A549 (cell line): ENCODE results near the gene LDLRAD3. TPM values are rescaled to one million over a fixed set of nuclear protein-coding genes. Genes with fewer than 3 reads are reported as not detected.

ENCODE experiments used
- ATAC-seq, 2 experiments: fragments of 200-7000 bp in 1 of 2; fragments of >200 bp in 1 of 2; cut with Nextera tagmentation in 1 of 2; cut with Tn5 transposase in 1 of 2; 3 replicates each; pipeline versions ENCODE4 v1.8.0 to v1.9.1; 2018 to 2020; ENCODE audit warnings: mild to moderate bottlenecking in 1 of 2, moderate library complexity in 1 of 2
- CTCF ChIA-PET: fragments of 300-600 bp; sonication (Branson Sonifier 250); formaldehyde crosslinking; extraction: SDS; loops from one replicate; lab custom pipeline; 2021; ENCODE audit warnings: antibody characterized with exemption, inconsistent platforms; lab: Yijun Ruan, JAX
- POLR2A ChIA-PET: fragments of 350-600 bp; formaldehyde crosslinking; extraction: SDS; loops from one replicate; lab custom pipeline; 2021; ENCODE audit warnings: antibody characterized with exemption, inconsistent platforms; lab: Yijun Ruan, JAX
- DNase-seq, 2 experiments: peaks; one replicate each; pipeline versions ENCODE4 v3.0.0 to v3.0.0-alpha.2; 2011 to 2016; ENCODE audit warnings: low read depth in 1 of 2, low spot score in 1 of 2
- FAIRE-seq: peaks from 2 replicates; lab custom pipeline; 2011; peaks lifted over from hg19 to GRCh38; lab: Jason Lieb, UNC
- H3K27ac ChIP-seq, 2 experiments: fragments of >200 bp; sonication (Bioruptor Twin); formaldehyde crosslinking; 3 replicates each; pipeline ENCODE4 v1.5.1; 2016 to 2017
- H3K4me1 ChIP-seq: fragments of >200 bp; sonication (Bioruptor Twin); formaldehyde crosslinking; 3 replicates; pipeline ENCODE4 v1.6.1; 2016
- H3K4me2 ChIP-seq: fragments of >200 bp; sonication (Bioruptor Twin); formaldehyde crosslinking; 3 replicates; pipeline ENCODE4 v1.6.1; 2016
- H3K4me3 ChIP-seq: fragments of >200 bp; sonication (Bioruptor Twin); formaldehyde crosslinking; 3 replicates; pipeline ENCODE4 v1.5.1; 2016
- H3K9me3 ChIP-seq: fragments of >200 bp; sonication (Bioruptor Twin); formaldehyde crosslinking; 3 replicates; pipeline ENCODE4 v1.6.1; 2016
- ATOH8 ChIP-seq: fragments of 250-450 bp; sonication (Bioruptor Pico); IDR thresholded peaks from 2 replicates; pipeline ENCODE4 v1.5.0; 2020; ENCODE audit warnings: low read depth, mild to moderate bottlenecking, moderate library complexity
- CBX2 ChIP-seq: fragments of 200-600 bp; sonication (generic); IDR thresholded peaks from 2 replicates; pipeline ENCODE4 v1.6.1; 2016; ENCODE audit warnings: low read depth, mild to moderate bottlenecking, borderline replicate concordance
- CBX8 ChIP-seq: fragments of 200-600 bp; sonication (generic); IDR thresholded peaks from 2 replicates; pipeline ENCODE4 v1.6.1; 2016
- CEBPB ChIP-seq, 2 experiments: fragments of >200 bp in 1 of 2; sonication (Bioruptor Twin) in 1 of 2; formaldehyde crosslinking in 1 of 2; IDR thresholded peaks; 2 replicates each; pipeline ENCODE4 v1.6.1; 2012 to 2016
- CHD2 ChIP-seq: fragments of 150-350 bp; IDR thresholded peaks from 2 replicates; pipeline ENCODE4 v1.6.1; 2014; ENCODE audit warnings: low read length; ENCODE audit not compliant: partially characterized antibody
- E2F6 ChIP-seq: IDR thresholded peaks from 2 replicates; pipeline ENCODE4 v1.6.1; 2012; ENCODE audit warnings: low read depth, borderline replicate concordance
- ELK1 ChIP-seq: fragments of 150-350 bp; IDR thresholded peaks from 2 replicates; pipeline ENCODE4 v1.6.1; 2014; ENCODE audit warnings: low read depth, mild to moderate bottlenecking, low read length
- ESRRA ChIP-seq: fragments of 150-350 bp; IDR thresholded peaks from 2 replicates; pipeline ENCODE4 v1.6.1; 2014; ENCODE audit warnings: mild to moderate bottlenecking, low read length, borderline replicate concordance
- FOSB ChIP-seq: fragments of 250-450 bp; sonication (Bioruptor Pico); IDR thresholded peaks from 2 replicates; pipeline ENCODE4 v1.5.0; 2020; ENCODE audit warnings: mild to moderate bottlenecking, moderate library complexity
- FOSL2 ChIP-seq, 2 experiments: fragments of 450-650 bp in 1 of 2; fragments of >200 bp in 1 of 2; sonication (Bioruptor Twin) in 1 of 2; formaldehyde crosslinking; IDR thresholded peaks; 2 replicates each; pipeline versions ENCODE4 v1.5.0 to v1.6.1; 2016 to 2020; ENCODE audit warnings: mild to moderate bottlenecking in 1 of 2, moderate library complexity in 1 of 2
- FOXS1 ChIP-seq: fragments of 250-450 bp; sonication (Bioruptor Pico); IDR thresholded peaks from 2 replicates; pipeline ENCODE4 v1.5.0; 2020; ENCODE audit warnings: mild to moderate bottlenecking, moderate library complexity
- HDAC2 ChIP-seq: fragments of 200-600 bp; sonication (generic); IDR thresholded peaks from 2 replicates; pipeline ENCODE4 v1.6.1; 2016
- HMGXB4 ChIP-seq: fragments of 250-450 bp; sonication (Bioruptor Pico); IDR thresholded peaks from 2 replicates; pipeline ENCODE4 v1.5.0; 2021; ENCODE audit warnings: mild to moderate bottlenecking, moderate library complexity, borderline replicate concordance
- HOXB13 ChIP-seq: fragments of 250-450 bp; sonication (Bioruptor Pico); IDR thresholded peaks from 2 replicates; pipeline ENCODE4 v1.5.0; 2020; ENCODE audit warnings: low read depth, mild to moderate bottlenecking, moderate library complexity
- HOXB5 ChIP-seq: fragments of 250-450 bp; sonication (Bioruptor Pico); IDR thresholded peaks from 2 replicates; pipeline ENCODE4 v1.5.0; 2020; ENCODE audit warnings: mild to moderate bottlenecking, moderate library complexity
- JUN ChIP-seq, 2 experiments: fragments of >200 bp; sonication (Bioruptor Twin); formaldehyde crosslinking; IDR thresholded peaks; 2 replicates in 1 of 2; 3 replicates in 1 of 2; pipeline ENCODE4 v1.6.1; 2016 to 2017
- KDM5A ChIP-seq: fragments of 200-600 bp; sonication (generic); IDR thresholded peaks from 2 replicates; pipeline ENCODE4 v1.6.1; 2016; ENCODE audit warnings: antibody characterized with exemption, mild to moderate bottlenecking
- MAFK ChIP-seq: fragments of 450-650 bp; IDR thresholded peaks from 2 replicates; pipeline ENCODE4 v1.6.1; 2014; ENCODE audit not compliant: partially characterized antibody
- MAX ChIP-seq: IDR thresholded peaks from 2 replicates; pipeline ENCODE4 v1.6.1; 2012
- MAZ ChIP-seq: fragments of 150-350 bp; IDR thresholded peaks from 2 replicates; pipeline ENCODE4 v1.6.1; 2014; ENCODE audit warnings: antibody characterized with exemption, low read depth, low read length, borderline replicate concordance
- NPAS2 ChIP-seq: fragments of 250-450 bp; sonication (Bioruptor Pico); IDR thresholded peaks from 2 replicates; pipeline ENCODE4 v1.8.0; 2022; ENCODE audit warnings: mild to moderate bottlenecking, moderate library complexity, borderline replicate concordance
- PBX3 ChIP-seq: IDR thresholded peaks from 2 replicates; pipeline ENCODE4 v1.6.1; 2012
- RARB ChIP-seq: fragments of 250-450 bp; sonication (Bioruptor Pico); IDR thresholded peaks from 2 replicates; pipeline ENCODE4 v1.8.0; 2021; ENCODE audit warnings: mild to moderate bottlenecking, moderate library complexity
- RFX5 ChIP-seq: fragments of 450-650 bp; IDR thresholded peaks from 2 replicates; pipeline ENCODE4 v1.7.1; 2014; ENCODE audit warnings: antibody characterized with exemption, mild to moderate bottlenecking, moderate library complexity
- SREBF2 ChIP-seq: fragments of 450-650 bp; IDR thresholded peaks from 2 replicates; pipeline ENCODE4 v1.6.1; 2014; ENCODE audit warnings: mild to moderate bottlenecking, moderate library complexity
- USF2 ChIP-seq: fragments of 450-650 bp; IDR thresholded peaks from 2 replicates; pipeline ENCODE4 v1.6.1; 2014; ENCODE audit warnings: antibody characterized with exemption
- ZSCAN20 ChIP-seq: fragments of 250-450 bp; sonication (Bioruptor Pico); IDR thresholded peaks from 2 replicates; pipeline ENCODE4 v1.8.0; 2022; ENCODE audit warnings: mild to moderate bottlenecking, moderate library complexity
- WGBS: methylation state at CpG from one replicate; pipeline ENCODE4 v1.1.6; 2017; ENCODE audit errors: missing lambda C conversion rate; 5-methylcytosine and 5-hydroxymethylcytosine counted together
- polyA plus RNA-seq, 4 experiments: library from polyadenylated mRNA; depleted of rRNA in 3 of 4; stranded (reverse); fragments of >200 nt; fragmentation: RNase III in 1 of 4; extraction: RNeasy Plus Mini Kit Qiagen cat#74134 plus additional on column Dnase treatment in 1 of 4; gene quantifications; 2 replicates in 3 of 4; 3 replicates in 1 of 4; pipeline ENCODE4 v1.2.3, GENCODE V29; 2011 to 2017

LDLRAD3 gene
- polyA plus RNA-seq, 2 of the 4 experiments (the other 2 are of a cell fraction), result 10.5 to 13.2 TPM

- ChIA-PET CTCF (interaction anchor here (1.4 kb wide), 1 partner anchor 29 kb away, joined by 4 read pairs; no protein-coding TSS in a partner anchor), POLR2A (no interaction called here)
- 92% methylated on average over 7 of the region's 7 CpGs for WGBS
- no peak for DNase-seq
- no peak for FAIRE-seq
- Histone ChIP-seq H3K4me1 (no peaks in the 10 kb centered on the region), H3K27ac (no peak overlapping the region), H3K9me3 (no peaks in the 10 kb centered on the region), H3K4me2 (no peak overlapping the region), H3K4me3 (no peak overlapping the region)
- ATAC-seq, result no peak
- TF ChIP-seq FOSB (CRISPR knock-in tag), result no peak
- TF ChIP-seq HDAC2, result no peak
- TF ChIP-seq CBX8, result no peak
- TF ChIP-seq HMGXB4 (CRISPR knock-in tag), result no peak
- TF ChIP-seq CBX2, result no peak
- TF ChIP-seq MAZ, result no peak
- no peak for TF ChIP-seq ELK1
- no peak for TF ChIP-seq PBX3
- no peak for TF ChIP-seq CEBPB (IDR thresholded peaks at IDR 0.05)
- TF ChIP-seq HOXB13 (CRISPR knock-in tag), result no peak
- no peak for TF ChIP-seq FOSL2 (IDR thresholded peaks at IDR 0.05)
- TF ChIP-seq FOSL2 (CRISPR knock-in tag; IDR thresholded peaks at IDR 0.05), result no peak
Observed at GRCh38 chr11:36022882-36023281, 79.0 kb downstream of the LDLRAD3 start.

- no peak for DNase-seq
- CTCF ChIA-PET, result interaction anchor here (0.5 to 1.5 kb wide), 5 partner anchors 18 to 629 kb away, joined by 3 to 4 read pairs (median 3); no protein-coding TSS in a partner anchor
- WGBS, result 39% methylated on average over 2 of the region's 2 CpGs
Observed at GRCh38 chr11:36023922-36024321, 80.1 kb downstream of the LDLRAD3 start.

More at GRCh38 chr11:36023922-36024321, 80.1 kb downstream of the LDLRAD3 start:
- H3K4me1 ChIP-seq, result no peaks in the 10 kb centered on the region
- no peak for TF ChIP-seq MAZ
- TF ChIP-seq RFX5, result no peak
- TF ChIP-seq FOSL2 (IDR thresholded peaks at IDR 0.05), result no peak
- TF ChIP-seq FOSL2 (CRISPR knock-in tag; IDR thresholded peaks at IDR 0.05), result no peak
- no peak for TF ChIP-seq MAFK
- TF ChIP-seq JUN (IDR thresholded peaks at IDR 0.05), result no peak
- TF ChIP-seq NPAS2 (CRISPR knock-in tag), result no peak
- TF ChIP-seq USF2, result no peak
- TF ChIP-seq MAX, result no peak
- TF ChIP-seq ZSCAN20, result no peak
- TF ChIP-seq ATOH8 (CRISPR knock-in tag), result no peak
- TF ChIP-seq HOXB5 (CRISPR knock-in tag), result no peak
- TF ChIP-seq CHD2, result no peak
- no peak for TF ChIP-seq HDAC2
- TF ChIP-seq RARB (CRISPR knock-in tag), result no peak
- no peak for TF ChIP-seq KDM5A
- TF ChIP-seq SREBF2, result no peak
- no peak for TF ChIP-seq ESRRA
- no peak for TF ChIP-seq FOXS1 (CRISPR knock-in tag)
- no peak for TF ChIP-seq E2F6
- H3K4me2 ChIP-seq, result no peak overlapping the region
- H3K4me3 ChIP-seq, result no peak overlapping the region
- no peak for ATAC-seq
- FAIRE-seq, result no peak
- no peak overlapping the region for H3K27ac ChIP-seq
- POLR2A ChIA-PET, result no interaction called here
- H3K9me3 ChIP-seq, result no peaks in the 10 kb centered on the region
